HG03045 (cell line): ENCODE data around the gene CFAP141.

Source experiments
- ATAC-seq: cut with Tn5 transposase; IDR thresholded peaks from one replicate; pipeline ENCODE4 v1.9.1; 2021; ENCODE audit warnings: mild to moderate bottlenecking, moderate library complexity; ENCODE audit not compliant: unreplicated experiment

Gene CFAP141

GRCh38 chr1:154174654-154175053, 31.5 kb downstream of the CFAP141 start:
- ATAC-seq = no peak

GRCh38 chr1:154171880-154172279, 34.3 kb downstream of the CFAP141 start:
- ATAC-seq = no peak

- no peak for ATAC-seq
These were observed 34.9 kb downstream of the CFAP141 start for GRCh38 chr1:154171223-154171583.

- no peak for ATAC-seq
These were observed 35.4 kb downstream of the CFAP141 start for GRCh38 chr1:154170547-154171222.

GRCh38 chr1:154167461-154167860, 38.7 kb downstream of the CFAP141 start:
- no peak for ATAC-seq

GRCh38 chr1:154166207-154166606, 39.9 kb downstream of the CFAP141 start:
- ATAC-seq = no peak

- ATAC-seq = no peak
These were observed 46.6 kb downstream of the CFAP141 start for GRCh38 chr1:154159554-154159953.

GRCh38 chr1:154158307-154159125, 47.6 kb downstream of the CFAP141 start:
- ATAC-seq = peak; percentile 41

GRCh38 chr1:154157520-154158306, 48.4 kb downstream of the CFAP141 start:
- ATAC-seq = peak; percentile 71

GRCh38 chr1:154155251-154155650, 50.9 kb downstream of the CFAP141 start:
- ATAC-seq = no peak

- no peak for ATAC-seq
These were observed 51.5 kb downstream of the CFAP141 start, which contains the start of gene NUP210L for GRCh38 chr1:154154534-154155191. Gene NUP210L, minus strand, starts transcription at chr1:154155073.

- ATAC-seq = no peak
These were observed 52.1 kb downstream of the CFAP141 start for GRCh38 chr1:154154053-154154452.

- ATAC-seq = no peak
These were observed 54.8 kb downstream of the CFAP141 start for GRCh38 chr1:154151311-154151710.
